ENCODE measurements around the gene ANO1.
"Not testable (repeated sequence)": the region's sequence is repeated elsewhere in the genome, so short reads cannot be mapped to it uniquely, and the experiment has no call there.

Gene ANO1

GRCh38 chr11:70206226-70206981 is 128.3 kb downstream of the ANO1 start:
- H3K27ac ChIP-seq (ENCODE audit: low read depth, low read length, severe bottlenecking), result no peak overlapping the region
- H3K4me3 ChIP-seq (ENCODE audit: extremely low read depth, insufficient read depth, low read length, poor library complexity, severe bottlenecking), result no peak overlapping the region
- 96 to 99% methylated on average over 20 to 21 of the region's 22 CpGs for WGBS, 2 experiments (ENCODE audit: insufficient coverage in 2 of 2)
- peaks cover 21% of the 10 kb centered on the region for H3K4me1 ChIP-seq (ENCODE audit: control insufficient read depth, insufficient read depth, low read length, poor library complexity, severe bottlenecking)
- H3K36me3 ChIP-seq (ENCODE audit: control insufficient read depth, insufficient read depth, low read length), result peaks cover 53% of the 10 kb centered on the region
- no peaks in the 10 kb centered on the region for H3K9me3 ChIP-seq (ENCODE audit: control insufficient read depth, low read length)

- no peak overlapping the region for H3K27ac ChIP-seq (ENCODE audit: low read depth, low read length, severe bottlenecking)
- peaks cover 21% of the 10 kb centered on the region for H3K4me1 ChIP-seq (ENCODE audit: control insufficient read depth, insufficient read depth, low read length, poor library complexity, severe bottlenecking)
- H3K4me3 ChIP-seq (ENCODE audit: extremely low read depth, insufficient read depth, low read length, poor library complexity, severe bottlenecking), result no peak overlapping the region
- peaks cover 53% of the 10 kb centered on the region for H3K36me3 ChIP-seq (ENCODE audit: control insufficient read depth, insufficient read depth, low read length)
- no peaks in the 10 kb centered on the region for H3K9me3 ChIP-seq (ENCODE audit: control insufficient read depth, low read length)
- WGBS, 2 experiments (ENCODE audit: insufficient coverage in 2 of 2), result 90 to 93% methylated on average over 2 to 3 of the region's 6 CpGs
Observed at GRCh38 chr11:70206982-70207376, 128.9 kb downstream of the ANO1 start.

GRCh38 chr11:70207531-70208131 is 129.5 kb downstream of the ANO1 start:
- 97 to 98% methylated on average over 10 to 14 of the region's 15 CpGs for WGBS, 2 experiments (ENCODE audit: insufficient coverage in 2 of 2)

DNA sequence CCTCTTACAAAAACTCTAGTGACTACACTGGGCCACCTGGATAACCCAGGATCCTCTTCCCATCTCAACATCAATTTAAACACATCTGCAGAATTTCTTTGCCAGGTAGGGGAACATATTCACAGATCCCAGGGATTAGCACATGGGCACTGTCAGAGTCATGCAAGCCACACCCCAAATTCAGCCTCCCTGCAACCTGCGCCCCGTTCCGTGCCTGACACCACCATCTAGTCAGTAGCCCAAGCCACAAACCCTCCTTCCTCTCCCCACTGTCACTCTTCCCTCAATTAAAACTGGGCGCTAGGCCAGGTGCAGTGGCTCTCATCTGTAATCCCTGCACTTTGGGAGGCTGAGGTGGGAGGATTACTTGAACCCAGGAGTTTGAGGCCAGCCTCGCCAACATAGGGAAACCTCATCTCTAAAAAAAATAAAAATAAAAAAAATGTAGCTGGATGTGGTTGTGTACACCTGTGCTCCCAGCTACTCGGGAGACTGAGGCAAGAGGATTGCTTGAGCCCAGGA is 131.3 kb downstream of the ANO1 start:
- Histone ChIP-seq H3K4me1 (ENCODE audit: control insufficient read depth, insufficient read depth, low read length, poor library complexity, severe bottlenecking) (peaks cover 17% of the 10 kb centered on the region), H3K4me3 (ENCODE audit: extremely low read depth, insufficient read depth, low read length, poor library complexity, severe bottlenecking) (no peak overlapping the region), H3K36me3 (ENCODE audit: control insufficient read depth, insufficient read depth, low read length) (peaks cover 51% of the 10 kb centered on the region), H3K27ac (ENCODE audit: low read depth, low read length, severe bottlenecking) (no peak overlapping the region), H3K9me3 (ENCODE audit: control insufficient read depth, low read length) (no peaks in the 10 kb centered on the region)
- 93 to 100% methylated on average over 3 to 4 of the region's 6 CpGs for WGBS, 2 experiments (ENCODE audit: insufficient coverage in 2 of 2)

More at GRCh38 chr11:70207531-70208131, 129.5 kb downstream of the ANO1 start:
- Histone ChIP-seq H3K4me1 (ENCODE audit: control insufficient read depth, insufficient read depth, low read length, poor library complexity, severe bottlenecking) (peaks cover 21% of the 10 kb centered on the region), H3K27ac (ENCODE audit: low read depth, low read length, severe bottlenecking) (no peak overlapping the region), H3K9me3 (ENCODE audit: control insufficient read depth, low read length) (no peaks in the 10 kb centered on the region), H3K36me3 (ENCODE audit: control insufficient read depth, insufficient read depth, low read length) (peaks cover 53% of the 10 kb centered on the region), H3K4me3 (ENCODE audit: extremely low read depth, insufficient read depth, low read length, poor library complexity, severe bottlenecking) (no peak overlapping the region)

DNA sequence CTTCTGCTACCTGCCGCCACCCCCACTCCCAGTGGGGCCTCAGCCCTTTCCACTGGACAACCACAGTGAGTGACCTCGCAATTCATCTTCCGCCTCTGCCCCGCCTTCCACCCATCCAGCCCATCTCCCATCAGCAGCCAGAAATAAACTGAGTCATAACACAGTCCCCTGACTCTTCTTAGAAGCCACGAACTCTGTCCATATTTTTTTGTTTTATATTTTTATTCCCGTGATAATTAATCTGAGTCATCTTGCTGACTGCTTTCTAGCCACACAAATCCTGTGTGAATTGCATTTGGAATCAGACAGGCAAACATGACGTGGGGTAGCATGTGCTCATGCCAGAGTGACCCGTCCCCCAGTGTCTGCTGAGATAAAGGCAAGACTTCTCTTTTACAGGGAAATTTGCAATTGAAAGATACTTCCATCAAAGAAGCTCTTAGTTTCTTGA is 132.0 kb downstream of the ANO1 start:
- H3K9me3 ChIP-seq (ENCODE audit: control insufficient read depth, low read length), result no peaks in the 10 kb centered on the region
- no peak overlapping the region for H3K27ac ChIP-seq (ENCODE audit: low read depth, low read length, severe bottlenecking)
- 91 to 95% methylated on average over 5 to 6 of the region's 8 CpGs for WGBS, 2 experiments (ENCODE audit: insufficient coverage in 2 of 2)
- peaks cover 11% of the 10 kb centered on the region for H3K4me1 ChIP-seq (ENCODE audit: control insufficient read depth, insufficient read depth, low read length, poor library complexity, severe bottlenecking)
- H3K4me3 ChIP-seq (ENCODE audit: extremely low read depth, insufficient read depth, low read length, poor library complexity, severe bottlenecking), result no peak overlapping the region
- peaks cover 45% of the 10 kb centered on the region for H3K36me3 ChIP-seq (ENCODE audit: control insufficient read depth, insufficient read depth, low read length)

- Histone ChIP-seq H3K27ac (ENCODE audit: low read depth, low read length, severe bottlenecking) (no peak overlapping the region), H3K4me3 (ENCODE audit: extremely low read depth, insufficient read depth, low read length, poor library complexity, severe bottlenecking) (no peak overlapping the region), H3K9me3 (ENCODE audit: control insufficient read depth, low read length) (no peaks in the 10 kb centered on the region), H3K4me1 (ENCODE audit: control insufficient read depth, insufficient read depth, low read length, poor library complexity, severe bottlenecking) (peaks cover 6% of the 10 kb centered on the region), H3K36me3 (ENCODE audit: control insufficient read depth, insufficient read depth, low read length) (peaks cover 40% of the 10 kb centered on the region)
- 100% methylated on average over 1 of the region's 5 CpGs; no CpG with 5 or more reads in 1 of the 2 experiments for WGBS, 2 experiments (ENCODE audit: insufficient coverage in 2 of 2)
Observed at GRCh38 chr11:70210530-70210929, 132.4 kb downstream of the ANO1 start.

DNA sequence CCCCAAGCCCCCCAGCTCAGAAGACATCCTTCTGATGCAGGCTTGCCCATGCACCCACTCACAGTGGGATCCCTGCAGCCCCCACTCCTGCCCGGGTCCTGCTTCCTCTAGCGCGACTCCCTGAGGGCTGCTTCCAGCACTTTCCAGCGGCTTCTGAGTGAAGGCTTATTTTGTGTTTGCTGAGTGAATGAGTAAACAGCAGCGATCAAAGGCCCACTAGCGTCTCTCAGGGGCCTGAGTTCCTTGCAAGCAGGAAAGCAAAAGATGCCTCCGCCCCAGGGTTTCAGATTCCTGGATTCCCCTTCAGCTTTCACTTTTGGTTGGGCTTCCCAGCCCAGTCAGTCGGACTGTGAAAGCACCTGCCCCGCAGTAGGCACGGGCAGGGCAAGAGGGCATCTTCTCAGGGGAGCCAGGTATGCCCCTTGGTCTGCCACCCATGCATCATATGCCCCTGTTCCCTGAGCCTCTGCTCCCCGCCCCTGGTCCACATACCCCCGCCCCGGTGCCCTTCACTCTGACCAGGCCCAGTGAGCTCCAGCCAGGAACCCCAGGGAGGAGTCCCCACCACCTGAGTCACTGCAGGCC is 134.2 kb downstream of the ANO1 start:
- H3K27ac ChIP-seq (ENCODE audit: low read depth, low read length, severe bottlenecking), result no peak overlapping the region
- WGBS, 2 experiments (ENCODE audit: insufficient coverage in 2 of 2), result 56 to 73% methylated on average over 6 to 13 of the region's 13 CpGs
- peaks cover 22% of the 10 kb centered on the region for H3K36me3 ChIP-seq (ENCODE audit: control insufficient read depth, insufficient read depth, low read length)
- H3K9me3 ChIP-seq (ENCODE audit: control insufficient read depth, low read length), result no peaks in the 10 kb centered on the region
- no peaks in the 10 kb centered on the region for H3K4me1 ChIP-seq (ENCODE audit: control insufficient read depth, insufficient read depth, low read length, poor library complexity, severe bottlenecking)
- H3K4me3 ChIP-seq (ENCODE audit: extremely low read depth, insufficient read depth, low read length, poor library complexity, severe bottlenecking), result no peak overlapping the region

DNA sequence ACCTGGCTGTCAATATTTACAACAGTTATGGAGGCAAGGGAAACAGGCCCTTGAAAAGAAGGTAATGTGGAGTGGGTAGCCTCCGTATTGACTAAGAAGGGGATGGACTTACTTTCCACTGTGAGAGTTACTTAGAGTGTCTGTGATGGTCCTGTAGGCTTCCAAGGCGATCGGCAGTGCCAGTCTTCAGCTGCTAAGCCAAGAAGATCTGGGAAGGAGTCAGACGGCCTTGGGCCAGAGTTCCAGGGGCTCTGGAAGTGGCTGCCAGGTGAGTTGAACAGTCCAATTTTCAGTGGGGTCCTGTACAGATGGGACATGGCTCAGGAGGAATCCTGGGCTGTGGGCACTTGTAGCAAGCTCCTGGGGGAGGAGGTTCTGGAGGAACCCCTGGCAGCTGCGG is 139.3 kb downstream of the ANO1 start:
- 91 to 96% methylated on average over 3 to 4 of the region's 5 CpGs for WGBS, 2 experiments (ENCODE audit: insufficient coverage in 2 of 2)
- H3K4me1 ChIP-seq (ENCODE audit: control insufficient read depth, insufficient read depth, low read length, poor library complexity, severe bottlenecking); H3K27ac ChIP-seq (ENCODE audit: low read depth, low read length, severe bottlenecking); H3K4me3 ChIP-seq (ENCODE audit: extremely low read depth, insufficient read depth, low read length, poor library complexity, severe bottlenecking); H3K9me3 ChIP-seq (ENCODE audit: control insufficient read depth, low read length); H3K36me3 ChIP-seq (ENCODE audit: control insufficient read depth, insufficient read depth, low read length): not testable (repeated sequence)

DNA sequence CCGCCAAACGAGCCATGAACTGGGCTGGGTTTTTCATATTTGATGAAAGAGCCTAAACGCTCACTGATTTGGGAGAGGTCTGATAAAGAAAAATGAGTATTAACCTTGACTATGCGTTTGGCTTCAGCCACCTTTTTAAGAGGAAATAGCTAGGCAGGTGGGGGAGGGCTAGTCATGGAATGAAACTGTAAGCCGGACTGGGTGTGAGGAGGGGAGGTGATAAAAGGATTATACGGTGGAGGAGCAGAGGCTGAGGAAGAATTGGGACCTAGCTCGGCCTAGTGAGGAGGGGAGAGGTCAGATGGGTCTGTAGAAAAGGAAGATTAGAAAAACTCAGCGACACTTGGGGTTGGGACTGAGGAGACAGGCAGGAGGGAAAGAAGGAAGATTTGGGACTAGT is 140.0 kb downstream of the ANO1 start:
- not testable (repeated sequence) for H3K9me3 ChIP-seq (ENCODE audit: control insufficient read depth, low read length); H3K27ac ChIP-seq (ENCODE audit: low read depth, low read length, severe bottlenecking); H3K4me3 ChIP-seq (ENCODE audit: extremely low read depth, insufficient read depth, low read length, poor library complexity, severe bottlenecking); H3K36me3 ChIP-seq (ENCODE audit: control insufficient read depth, insufficient read depth, low read length); H3K4me1 ChIP-seq (ENCODE audit: control insufficient read depth, insufficient read depth, low read length, poor library complexity, severe bottlenecking)
- 68 to 70% methylated on average over 6 of the region's 8 CpGs for WGBS, 2 experiments (ENCODE audit: insufficient coverage in 2 of 2)

DNA sequence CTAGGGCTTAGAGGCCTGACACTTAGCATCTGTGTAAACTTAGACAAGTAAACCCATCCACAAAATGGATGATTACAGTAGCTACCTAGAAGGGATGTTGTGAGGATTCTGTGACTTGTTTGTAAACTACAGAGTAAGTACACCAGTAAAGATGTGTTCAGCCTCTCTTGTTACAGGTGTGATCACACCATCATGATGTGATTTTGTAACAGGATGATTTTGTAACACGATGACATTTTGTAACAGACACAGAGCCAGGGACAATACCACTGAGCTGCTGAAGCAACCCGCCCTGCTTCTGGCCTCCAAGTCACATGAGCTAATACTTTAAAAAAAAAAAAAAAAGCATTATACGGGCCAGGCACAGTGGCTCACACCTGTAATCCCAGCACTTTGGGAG is 142.0 kb downstream of the ANO1 start:
- WGBS, 2 experiments (ENCODE audit: insufficient coverage in 2 of 2), result 80% methylated on average over 1 to 2 of the region's 3 CpGs
- Histone ChIP-seq H3K9me3 (ENCODE audit: control insufficient read depth, low read length) (no peaks in the 10 kb centered on the region), H3K27ac (ENCODE audit: low read depth, low read length, severe bottlenecking) (no peak overlapping the region), H3K4me3 (ENCODE audit: extremely low read depth, insufficient read depth, low read length, poor library complexity, severe bottlenecking) (no peak overlapping the region), H3K36me3 (ENCODE audit: control insufficient read depth, insufficient read depth, low read length) (no peaks in the 10 kb centered on the region), H3K4me1 (ENCODE audit: control insufficient read depth, insufficient read depth, low read length, poor library complexity, severe bottlenecking) (no peaks in the 10 kb centered on the region)
